ENCODE data around the gene BEST4. TPM values are rescaled to one million over a fixed set of nuclear protein-coding genes. Genes with fewer than 3 reads are reported as not detected.
A peak's percentile ranks its signal among the peaks of the same experiment; 100 is the strongest.

The BEST4 gene
- total and polyA plus RNA-seq, 2 of the 13 experiments (the other 11 are each of a cell fraction or from before 2014, with no cell fraction given): 0.77 to 1.4 TPM

GRCh38 chr1:44776730-44777068 is 11.3 kb downstream of the BEST4 start:
- CTCF ChIA-PET (ENCODE audit: low intra/inter-chr PET ratio, low total read pairs): no interaction called here
- TF ChIP-seq ZNF136 (CRISPR knock-in tag; IDR thresholded peaks at IDR 0.05; ENCODE audit: low read depth) (no peak), ZMAT3 (CRISPR knock-in tag; conservative IDR thresholded peaks at IDR 0.05) (no peak), ZNF670 (CRISPR knock-in tag; IDR thresholded peaks at IDR 0.05; ENCODE audit: borderline replicate concordance) (no peak), ZNF614 (CRISPR knock-in tag; IDR thresholded peaks at IDR 0.05; ENCODE audit: borderline replicate concordance) (no peak), GFI1 (CRISPR knock-in tag; IDR thresholded peaks at IDR 0.05; ENCODE audit: borderline replicate concordance) (0 out of 2 replicates have a peak, but pooled peaks have one; percentile 34), SIX1 (CRISPR knock-in tag; IDR thresholded peaks at IDR 0.05; ENCODE audit: borderline replicate concordance) (no peak), SP5 (CRISPR knock-in tag; IDR thresholded peaks at IDR 0.05; ENCODE audit: borderline replicate concordance, low read depth) (no peak), PRPF4 (IDR thresholded peaks at IDR 0.05; ENCODE audit: low read depth, low read length, poor library complexity, severe bottlenecking) (no peak), AFF4 (CRISPR knock-in tag; IDR thresholded peaks at IDR 0.05) (0 out of 2 replicates have a peak, but pooled peaks have one; percentile 62), FOXJ3 (CRISPR knock-in tag; IDR thresholded peaks at IDR 0.05; ENCODE audit: borderline replicate concordance) (no peak), MZF1 (CRISPR knock-in tag; IDR thresholded peaks at IDR 0.05; ENCODE audit: borderline replicate concordance) (no peak), ZBTB26 (CRISPR knock-in tag; IDR thresholded peaks at IDR 0.05; ENCODE audit: borderline replicate concordance) (no peak), ZIK1 (CRISPR knock-in tag; IDR thresholded peaks at IDR 0.05; ENCODE audit: borderline replicate concordance, low read depth) (no peak), SAP130 (CRISPR knock-in tag; IDR thresholded peaks at IDR 0.05; ENCODE audit: low read depth) (peak; percentile 8; the same call in 1 of the 2 replicates), ELK4 (CRISPR knock-in tag; IDR thresholded peaks at IDR 0.05; ENCODE audit: borderline replicate concordance) (no peak), ZNF547 (CRISPR knock-in tag; IDR thresholded peaks at IDR 0.05) (no peak), RARA (CRISPR knock-in tag; IDR thresholded peaks at IDR 0.05) (no peak), ZNF660 (CRISPR knock-in tag; IDR thresholded peaks at IDR 0.05; ENCODE audit: borderline replicate concordance, low read depth) (no peak), ZNF510 (CRISPR knock-in tag; IDR thresholded peaks at IDR 0.05; ENCODE audit: low read depth) (no peak), SETDB1 (CRISPR knock-in tag; IDR thresholded peaks at IDR 0.05; ENCODE audit: borderline replicate concordance) (no peak)

More at GRCh38 chr1:44776730-44777068, 11.3 kb downstream of the BEST4 start:
- Histone ChIP-seq H3K4me3 (replicated peaks in 1 of 3; ENCODE audit: insufficient read depth in 1 of 3, low read depth in 2 of 3, low read length in 3 of 3) (peak overlapping the region; percentile 84 to 97 (median 96)), H3K27ac (ENCODE audit: extremely low read length, insufficient read depth, low read length) (peak overlapping the region; percentile 81), H3K4me2 (ENCODE audit: low read depth, low read length) (peak overlapping the region; percentile 95), H2AFZ (ENCODE audit: low read length) (no peak overlapping the region), H3K36me3 (replicated peaks in 1 of 2; ENCODE audit: control insufficient read depth in 1 of 2, insufficient read depth in 2 of 2, low read length in 2 of 2) (peaks cover 12 to 24% of the 10 kb centered on the region in 2 experiments), H3K27me3 (ENCODE audit: control insufficient read depth in 1 of 2, insufficient read depth in 2 of 2, low read length in 2 of 2) (no peaks in the 10 kb centered on the region; a peak in 1 of 5 replicates), H3K9me3 (ENCODE audit: low read length) (no peaks in the 10 kb centered on the region), H4K20me1 (ENCODE audit: insufficient read depth, low read length) (peaks cover 36% of the 10 kb centered on the region), H3K4me1 (ENCODE audit: insufficient read depth, low read length) (peaks cover 30% of the 10 kb centered on the region), H3K79me2 (ENCODE audit: insufficient read depth, low read length) (peaks cover 35% of the 10 kb centered on the region), H3K9ac (ENCODE audit: insufficient read depth, low read depth, low read length) (peak overlapping the region; percentile 91)
- WGBS (ENCODE audit: low lambda C conversion rate): 16% methylated on average over 12 of the region's 12 CpGs
- BruUV-seq (replicated peaks): no TSS peak
- FAIRE-seq (no peak), DNase-seq (ENCODE audit: low spot score) (no peak), ATAC-seq (no peak)
- in situ Hi-C loops (cut with HindIII; ENCODE audit: extremely low pct_ligation_motif_present, low pct_unique_long_range_greater_than_20kb) (no loop called here), intact Hi-C loops (cut with micrococcal nuclease; ENCODE audit: unreplicated experiment) (no loop called here)
- POLR2A ChIA-PET: interaction anchor here (1.1 to 4.0 kb wide), 15 partner anchors 7 to 774 kb away, joined by 3 to 47 read pairs (median 16); partner anchors contain the start of genes AKR1A1, BEST4, BTBD19 and DYNLT4

All from HepG2 (cell line).